IMR-90 (cell line): Measurements from ENCODE around the gene OR6K3. TPM values are rescaled to one million over a fixed set of nuclear protein-coding genes. Genes with fewer than 3 reads are reported as not detected.

Experiments used
- ATAC-seq: fragments of 200-7000 bp; cut with Tn5 transposase; 2 replicates; pipeline ENCODE4 v1.9.1; 2020; ENCODE audit warnings: low read depth, mild to moderate bottlenecking, moderate library complexity
- BruUV-seq: library from RNA; stranded (reverse); fragments of 400-500 nt; replicated peaks from 2 replicates; lab custom pipeline; 2021; lab: Mats Ljungman, UMichigan
- CTCF ChIA-PET: fragments of 300-600 bp; formaldehyde crosslinking; extraction: SDS; loops from one replicate; lab custom pipeline; 2021; ENCODE audit warnings: antibody characterized with exemption; lab: Yijun Ruan, JAX
- POLR2A ChIA-PET: fragments of 300-600 bp; sonication (Branson Sonifier 250); formaldehyde crosslinking; loops from one replicate; lab custom pipeline; 2022; ENCODE audit warnings: antibody characterized with exemption; ENCODE audit not compliant: unreplicated experiment; lab: Charles Lee
- DNase-seq: peaks from one replicate; pipeline ENCODE4 v3.0.0; 2013
- H2AFZ ChIP-seq: replicated peaks from 2 replicates; pipeline ENCODE3; 2013; ENCODE audit warnings: low read length, mild to moderate bottlenecking; ENCODE audit not compliant: poor library complexity
- H2AK5ac ChIP-seq: 2 replicates; pipeline ENCODE4 v1.6.1; 2013; ENCODE audit warnings: low read depth, low read length, inconsistent platforms
- H2AK9ac ChIP-seq: replicated peaks from 2 replicates; pipeline ENCODE3; 2013; ENCODE audit warnings: mild to moderate bottlenecking, low read depth, low read length, moderate library complexity; ENCODE audit not compliant: poor library complexity
- H2BK120ac ChIP-seq: 2 replicates; pipeline ENCODE4 v1.6.1; 2013; ENCODE audit warnings: low read depth, low read length, inconsistent platforms
- H2BK15ac ChIP-seq: 3 replicates; pipeline ENCODE4 v1.6.1; 2013; ENCODE audit warnings: low read depth, low read length, inconsistent platforms
- H2BK20ac ChIP-seq: 2 replicates; pipeline ENCODE4 v1.6.1; 2013; ENCODE audit warnings: low read depth, mild to moderate bottlenecking, inconsistent platforms, low read length, moderate library complexity
- H2BK5ac ChIP-seq: 2 replicates; pipeline ENCODE4 v1.6.1; 2013; ENCODE audit warnings: mild to moderate bottlenecking, low read depth, low read length, inconsistent platforms; ENCODE audit not compliant: poor library complexity, severe bottlenecking
- H3K14ac ChIP-seq: replicated peaks from 2 replicates; pipeline ENCODE4 v1.6.1; 2013; ENCODE audit warnings: low read depth, low read length, inconsistent platforms
- H3K18ac ChIP-seq: 2 replicates; pipeline ENCODE4 v1.6.1; 2013; ENCODE audit warnings: low read depth, low read length, control low read depth
- H3K23ac ChIP-seq: 2 replicates; pipeline ENCODE4 v1.6.1; 2013; ENCODE audit warnings: low read depth, low read length, inconsistent platforms
- H3K27ac ChIP-seq: 2 replicates; pipeline ENCODE4 v1.5.1; 2013; ENCODE audit warnings: mild to moderate bottlenecking, control low read depth, low read length; ENCODE audit not compliant: insufficient read depth
- H3K27me3 ChIP-seq: 2 replicates; pipeline ENCODE4 v1.6.1; 2013; ENCODE audit warnings: low read length; ENCODE audit not compliant: control insufficient read depth, insufficient read depth
- H3K36me3 ChIP-seq: 2 replicates; pipeline ENCODE4 v1.6.1; 2013; ENCODE audit warnings: low read length, mixed read lengths; ENCODE audit not compliant: control insufficient read depth, insufficient read depth
- H3K4ac ChIP-seq: 2 replicates; pipeline ENCODE4 v1.6.1; 2013; ENCODE audit warnings: low read depth, low read length, inconsistent platforms
- H3K4me1 ChIP-seq: 2 replicates; pipeline ENCODE4 v1.6.1; 2013; ENCODE audit warnings: low read length, mixed read lengths; ENCODE audit not compliant: control insufficient read depth, insufficient read depth
- H3K4me2 ChIP-seq: 2 replicates; pipeline ENCODE4 v1.6.1; 2013; ENCODE audit warnings: low read depth, mild to moderate bottlenecking, control low read depth, low read length, moderate library complexity
- H3K4me3 ChIP-seq: 2 replicates; pipeline ENCODE4 v1.5.1; 2013; ENCODE audit warnings: low read depth, mild to moderate bottlenecking, control low read depth, low read length, moderate library complexity; ENCODE audit not compliant: insufficient read depth
- H3K56ac ChIP-seq: 2 replicates; pipeline ENCODE4 v1.6.1; 2013; ENCODE audit warnings: low read length, inconsistent platforms; ENCODE audit not compliant: insufficient read depth; ENCODE audit errors: extremely low read depth
- H3K79me1 ChIP-seq, 2 experiments: 2 replicates each; pipeline ENCODE4 v1.6.1; 2013; ENCODE audit warnings: low read length in 2 of 2, inconsistent platforms in 1 of 2, low read depth in 1 of 2
- H3K9ac ChIP-seq: 2 replicates; pipeline ENCODE4 v1.6.1; 2013; ENCODE audit warnings: low read depth, low read length, control low read depth
- H3K9me1 ChIP-seq: 2 replicates; pipeline ENCODE4 v1.6.1; 2013; ENCODE audit warnings: low read length, inconsistent platforms; ENCODE audit not compliant: insufficient read depth
- H3K9me3 ChIP-seq: 2 replicates; pipeline ENCODE4 v1.6.1; 2013; ENCODE audit warnings: low read length; ENCODE audit not compliant: control insufficient read depth, insufficient read depth
- H4K20me1 ChIP-seq: 2 replicates; pipeline ENCODE4 v1.6.1; 2013; ENCODE audit warnings: low read length, inconsistent platforms; ENCODE audit not compliant: insufficient read depth
- H4K5ac ChIP-seq: 2 replicates; pipeline ENCODE4 v1.6.1; 2013; ENCODE audit warnings: mild to moderate bottlenecking, low read depth, low read length, control low read depth
- H4K8ac ChIP-seq, 2 experiments: 2 replicates each; pipeline ENCODE4 v1.6.1; 2013; ENCODE audit warnings: low read depth in 2 of 2, low read length in 2 of 2, control low read depth in 1 of 2, inconsistent platforms in 1 of 2
- H4K91ac ChIP-seq: 2 replicates; pipeline ENCODE4 v1.6.1; 2013; ENCODE audit warnings: low read depth, low read length, inconsistent platforms; ENCODE audit not compliant: insufficient read depth
- BHLHE40 ChIP-seq: fragments of 150-350 bp; IDR thresholded peaks from 2 replicates; pipeline ENCODE4 v1.6.1; 2016; ENCODE audit warnings: mild to moderate bottlenecking, low read depth, low read length
- CHD1 ChIP-seq: IDR thresholded peaks from 2 replicates; pipeline ENCODE4 v1.6.1; 2012; ENCODE audit warnings: low read depth, low read length, improper control_type of control experiment
- FOS ChIP-seq: fragments of 150-350 bp; IDR thresholded peaks from 2 replicates; pipeline ENCODE4 v1.6.1; 2016; ENCODE audit warnings: low read depth, low read length
- MAFK ChIP-seq: IDR thresholded peaks from 2 replicates; pipeline ENCODE4 v1.6.1; 2012; ENCODE audit warnings: low read depth, low read length, improper control_type of control experiment
- WGBS, 2 experiments: methylation state at CpG; one replicate each; pipeline versions ENCODE4 v1.1.5 to v1.1.7; 2013; ENCODE audit warnings: missing lambda C conversion rate in 2 of 2; ENCODE audit not compliant: insufficient read length in 1 of 2; ENCODE audit errors: extremely low coverage in 2 of 2; 5-methylcytosine and 5-hydroxymethylcytosine counted together
- dilution Hi-C: fragments of 300-500 bp; cut with HindIII; formaldehyde crosslinking; loops from one replicate; pipeline ENCODE4 v1.14.3; 2018; ENCODE audit warnings: low sequenced_read_pairs; ENCODE audit not compliant: unreplicated experiment
- in situ Hi-C: fragments of 300-500 bp; cut with MboI; formaldehyde crosslinking; loops from 3 replicates; pipeline ENCODE4 v1.14.3; 2019; ENCODE audit warnings: low sequenced_read_pairs, inconsistent platforms, mixed read lengths
- intact Hi-C: fragments of 100-400 bp; cut with micrococcal nuclease; formaldehyde crosslinking; loops from 2 replicates; pipeline ENCODE4 v1.10.0; 2022
- polyA plus RNA-seq, 3 experiments: library from polyadenylated mRNA; depleted of rRNA; stranded (reverse); fragments of >200 nt; gene quantifications; 2 replicates each; pipeline ENCODE4 v1.2.3, GENCODE V29; 2012; ENCODE audit warnings: low replicate concordance in 1 of 3
- total RNA-seq: library from RNA; depleted of rRNA; stranded (reverse); fragments of >200 nt; gene quantifications from 2 replicates; pipeline ENCODE4 v1.2.3, GENCODE V29; 2012
- TF ChIP-seq, protein P1 (sequence below): fragments of 150-350 bp; IDR thresholded peaks from 2 replicates; pipeline ENCODE4 v1.6.1; 2016; ENCODE audit warnings: low read depth, mild to moderate bottlenecking, low read length, moderate library complexity, borderline replicate concordance

The OR6K3 gene
- total and polyA plus RNA-seq, 2 of the 4 experiments (the other 2 are of a cell fraction): not detected

DNA sequence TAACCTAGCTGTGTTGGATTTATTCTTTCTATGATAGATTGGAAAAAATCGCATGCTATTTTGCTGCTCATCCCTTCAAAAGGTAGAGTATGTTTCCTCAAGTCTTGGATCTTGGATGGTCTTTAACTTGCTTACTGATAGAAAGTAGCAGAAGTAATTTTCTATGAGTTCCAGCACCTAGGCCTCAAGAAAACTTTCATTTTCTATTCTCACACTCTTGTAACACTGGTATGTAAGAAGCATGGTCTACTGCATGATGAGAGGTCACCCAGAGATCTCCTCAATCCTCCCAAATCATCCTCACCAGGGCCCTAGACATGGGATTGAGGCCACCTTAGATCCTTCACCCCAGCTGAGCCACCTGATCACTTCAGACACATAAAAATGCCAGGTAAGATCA, 41.2 kb downstream of the OR6K3 start:
- no CpG with 5 or more reads among the region's 1 CpG for WGBS, 2 experiments
- dilution Hi-C loops: no loop called here
- Histone ChIP-seq H4K8ac (no peak overlapping the region), H3K9me3 (no peaks in the 10 kb centered on the region), H3K4me2 (no peak overlapping the region), H3K4me1 (no peaks in the 10 kb centered on the region), H2BK5ac (no peak overlapping the region), H4K91ac (no peak overlapping the region), H3K56ac (no peak overlapping the region), H2BK15ac (no peak overlapping the region), H4K5ac (no peak overlapping the region), H4K20me1 (no peaks in the 10 kb centered on the region), H2AFZ (no peak overlapping the region), H2BK120ac (no peak overlapping the region), H2AK9ac (no peak overlapping the region), H3K4me3 (no peak overlapping the region), H3K4ac (no peak overlapping the region), H3K36me3 (no peaks in the 10 kb centered on the region), H2AK5ac (no peak overlapping the region), H2BK20ac (no peak overlapping the region), H3K18ac (no peak overlapping the region), H3K27me3 (no peaks in the 10 kb centered on the region), H3K23ac (no peak overlapping the region), H3K79me1 (no peaks in the 10 kb centered on the region), H3K9me1 (no peaks in the 10 kb centered on the region), H3K14ac (no peak overlapping the region), H3K9ac (no peak overlapping the region), H3K27ac (no peak overlapping the region)
- no peak for DNase-seq
- POLR2A ChIA-PET: no interaction called here
- CTCF ChIA-PET: no interaction called here
- TF ChIP-seq CHD1: no peak
- no peak for TF ChIP-seq MAFK
- no peak for TF ChIP-seq FOS
- no peak for TF ChIP-seq BHLHE40
- TF ChIP-seq, protein P1, sequence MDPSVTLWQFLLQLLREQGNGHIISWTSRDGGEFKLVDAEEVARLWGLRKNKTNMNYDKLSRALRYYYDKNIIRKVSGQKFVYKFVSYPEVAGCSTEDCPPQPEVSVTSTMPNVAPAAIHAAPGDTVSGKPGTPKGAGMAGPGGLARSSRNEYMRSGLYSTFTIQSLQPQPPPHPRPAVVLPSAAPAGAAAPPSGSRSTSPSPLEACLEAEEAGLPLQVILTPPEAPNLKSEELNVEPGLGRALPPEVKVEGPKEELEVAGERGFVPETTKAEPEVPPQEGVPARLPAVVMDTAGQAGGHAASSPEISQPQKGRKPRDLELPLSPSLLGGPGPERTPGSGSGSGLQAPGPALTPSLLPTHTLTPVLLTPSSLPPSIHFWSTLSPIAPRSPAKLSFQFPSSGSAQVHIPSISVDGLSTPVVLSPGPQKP: no peak
- intact Hi-C loops: no loop called here
- in situ Hi-C loops: no loop called here
- BruUV-seq: no TSS peak
- no peak for ATAC-seq
